ENCODE data around the gene GRK5. TPM values are rescaled to one million over a fixed set of nuclear protein-coding genes. Genes with fewer than 3 reads are reported as not detected.

The GRK5 gene
- total RNA-seq, 4 donors from 2014 or later, result 6.2 to 12.5 (median 9.1) TPM

GRCh38 chr10:119408969-119409371 lies 201.6 kb downstream of the GRK5 start:
- Histone ChIP-seq H3K27me3 (no peaks in the 10 kb centered on the region), H3K9me3 (no peaks in the 10 kb centered on the region), H3K27ac (peak overlapping the region; percentile 67 to 78 (median 72)), H3K36me3 (no peaks in the 10 kb centered on the region), H3K4me3 (no peak overlapping the region), H3K4me1 (peaks cover 11 to 34% of the 10 kb centered on the region in 2 donors)
- ATAC-seq (no peak), DNase-seq (no peak)
- intact Hi-C loops (cut with DNase I; ENCODE audit: low total_unique reads) (no loop called here), in situ Hi-C loops (cut with MboI; ENCODE audit: low sequenced_read_pairs in 4 of 4) (no loop called here)
- TF ChIP-seq CTCF (IDR thresholded peaks at IDR 0.05 in 4 of 5, conservative IDR thresholded peaks at IDR 0.05 in 1 of 5) (no peak), POLR2A (IDR thresholded peaks at IDR 0.05) (no peak)

GRCh38 chr10:119409385-119409784 lies 202.0 kb downstream of the GRK5 start:
- no peak for ATAC-seq
- DNase-seq, result no peak
- peaks cover 11 to 35% of the 10 kb centered on the region in 2 donors for H3K4me1 ChIP-seq

GRCh38 chr10:119409906-119410305 lies 202.5 kb downstream of the GRK5 start:
- H3K27ac ChIP-seq, result peak overlapping the region; percentile 71 to 78 (median 73)

More at GRCh38 chr10:119409385-119409784, 202.0 kb downstream of the GRK5 start:
- H3K4me3 ChIP-seq, result no peak overlapping the region
- H3K27ac ChIP-seq, result peak overlapping the region; percentile 67 to 78 (median 72)
- in situ Hi-C loops (cut with MboI; ENCODE audit: low sequenced_read_pairs in 4 of 4) (no loop called here), intact Hi-C loops (cut with DNase I; ENCODE audit: low total_unique reads) (no loop called here)
- no peaks in the 10 kb centered on the region for H3K27me3 ChIP-seq
- H3K36me3 ChIP-seq, result no peaks in the 10 kb centered on the region
- no peaks in the 10 kb centered on the region for H3K9me3 ChIP-seq
- no peak for TF ChIP-seq POLR2A (IDR thresholded peaks at IDR 0.05)
- TF ChIP-seq CTCF (IDR thresholded peaks at IDR 0.05 in 4 of 5, conservative IDR thresholded peaks at IDR 0.05 in 1 of 5), result no peak

GRCh38 chr10:119410361-119411116 lies 203.2 kb downstream of the GRK5 start:
- Histone ChIP-seq H3K4me3 (no peak overlapping the region), H3K27ac (peak overlapping the region; percentile 71 to 78 (median 73)), H3K9me3 (no peaks in the 10 kb centered on the region), H3K4me1 (peaks cover 12 to 32% of the 10 kb centered on the region in 2 donors), H3K36me3 (no peaks in the 10 kb centered on the region), H3K27me3 (no peaks in the 10 kb centered on the region)
- no peak for DNase-seq
- in situ Hi-C loops (cut with MboI; ENCODE audit: low sequenced_read_pairs in 4 of 4), result loop anchor here in 2 of 4 donors (10.0 kb wide), 2 partner anchors 196 to 206 kb away; partner anchors contain the start of gene GRK5 (in 1 of the 2)
- ATAC-seq, result no peak
- TF ChIP-seq POLR2A (IDR thresholded peaks at IDR 0.05) (no peak), CTCF (IDR thresholded peaks at IDR 0.05 in 4 of 5, conservative IDR thresholded peaks at IDR 0.05 in 1 of 5) (no peak)
- intact Hi-C loops (cut with DNase I; ENCODE audit: low total_unique reads), result no loop called here

More at GRCh38 chr10:119409906-119410305, 202.5 kb downstream of the GRK5 start:
- DNase-seq (peak; percentile 49 to 65), ATAC-seq (peak; percentile 48 to 51)
- H3K4me1 ChIP-seq, result peaks cover 11 to 35% of the 10 kb centered on the region in 2 donors
- TF ChIP-seq POLR2A (IDR thresholded peaks at IDR 0.05), result peak in 1 of 2 donors; percentile 22
- TF ChIP-seq CTCF (IDR thresholded peaks at IDR 0.05 in 4 of 5, conservative IDR thresholded peaks at IDR 0.05 in 1 of 5), result no peak
- in situ Hi-C loops (cut with MboI; ENCODE audit: low sequenced_read_pairs in 4 of 4) (loop anchor here in 2 of 4 donors (10.0 kb wide), 2 partner anchors 195 to 205 kb away; partner anchors contain the start of gene GRK5 (in 1 of the 2)), intact Hi-C loops (cut with DNase I; ENCODE audit: low total_unique reads) (no loop called here)
- H3K4me3 ChIP-seq, result no peak overlapping the region
- no peaks in the 10 kb centered on the region for H3K27me3 ChIP-seq
- H3K36me3 ChIP-seq, result no peaks in the 10 kb centered on the region
- H3K9me3 ChIP-seq, result no peaks in the 10 kb centered on the region
